ENCODE results near the gene ARF3. TPM values are rescaled to one million over a fixed set of nuclear protein-coding genes. Genes with fewer than 3 reads are reported as not detected.

Gene ARF3
- total RNA-seq, 1 experiment from 2014 or later = 263 TPM

- no peaks in the 10 kb centered on the region for H3K23me2 ChIP-seq (ENCODE audit: insufficient read length, low read depth, low read length, poor library complexity, severe bottlenecking)
- no peak overlapping the region for H4K91ac ChIP-seq (ENCODE audit: insufficient read length, low read depth, low read length)
- TF ChIP-seq CTCF (conservative IDR thresholded peaks at IDR 0.05) = peak; percentile 52; the same call in 2 of the 3 replicates
- H2AK5ac ChIP-seq (ENCODE audit: insufficient read length, low read length) = no peak overlapping the region
- H3K23ac ChIP-seq (ENCODE audit: insufficient read length, low read depth, low read length) = no peak overlapping the region
- no peak overlapping the region for H3K4ac ChIP-seq (ENCODE audit: low read depth, low read length)
- no peak overlapping the region for H3K4me2 ChIP-seq (ENCODE audit: insufficient read depth, insufficient read length, low read length)
- Mint-ChIP-seq H3K4me3 (peak overlapping the region in 1 of 2 experiments; percentile 17; a peak in 1 of 5 replicates), H3K9me3 (no peaks in the 10 kb centered on the region), H3K4me1 (peaks cover 0 to 2% of the 10 kb centered on the region in 2 experiments; a peak in 2 of 4 replicates), H3K27me3 (ENCODE audit: low read depth) (no peaks in the 10 kb centered on the region), H3K36me3 (ENCODE audit: insufficient read depth in 1 of 3, low read depth in 3 of 3) (peaks cover 35 to 91% (median 78%) of the 10 kb centered on the region in 3 experiments), H3K27ac (peak overlapping the region in 1 of 3 experiments; percentile 37; a peak in 3 of 7 replicates)
- DNase-seq = peak; percentile 53
- H3K18ac ChIP-seq (ENCODE audit: insufficient read length, low read depth, low read length) = no peak overlapping the region
- no peak overlapping the region for H2BK20ac ChIP-seq (ENCODE audit: low read depth, low read length, poor library complexity, severe bottlenecking)
- H4K5ac ChIP-seq (ENCODE audit: insufficient read length, low read depth, low read length) = no peak overlapping the region
- no peaks in the 10 kb centered on the region for H3K27me3 ChIP-seq (ENCODE audit: insufficient read depth, low read length)
- H3K4me1 ChIP-seq (ENCODE audit: insufficient read depth, low read length) = no peaks in the 10 kb centered on the region
- no peak overlapping the region for H3T11ph ChIP-seq (ENCODE audit: low read length)
- H3K79me2 ChIP-seq (ENCODE audit: insufficient read depth, low read length) = peaks cover 8% of the 10 kb centered on the region; the same call in 1 of the 2 replicates
- H3K14ac ChIP-seq (ENCODE audit: insufficient read depth, low read length) = no peak overlapping the region
- H2BK5ac ChIP-seq (ENCODE audit: insufficient read length, low read length) = no peak overlapping the region
- no peaks in the 10 kb centered on the region for H4K20me1 ChIP-seq (ENCODE audit: control insufficient read depth, insufficient read depth, insufficient read length)
- H4K8ac ChIP-seq (replicated peaks; ENCODE audit: insufficient read length, low read depth, low read length) = no peak overlapping the region
- no peak overlapping the region for H2AFZ ChIP-seq (ENCODE audit: low read length)
- no peak overlapping the region for H3K56ac ChIP-seq (ENCODE audit: insufficient read length, low read depth, low read length)
- H3K27ac ChIP-seq (ENCODE audit: insufficient read length, low read depth, low read length) = no peak overlapping the region
- no peak overlapping the region for H3K9ac ChIP-seq (ENCODE audit: extremely low read depth, insufficient read length, low read length)
- no peak overlapping the region for H2BK120ac ChIP-seq (ENCODE audit: low read depth, low read length, poor library complexity, severe bottlenecking)
- no peak overlapping the region for H2BK15ac ChIP-seq (ENCODE audit: low read depth, low read length)
- no CpG with 5 or more reads among the region's 6 CpGs for WGBS (ENCODE audit: extremely low coverage, insufficient read length, low lambda C conversion rate)
- no peaks in the 10 kb centered on the region for H3K9me3 ChIP-seq (ENCODE audit: control insufficient read depth, low read depth, low read length)
- peaks cover 6% of the 10 kb centered on the region for H3K79me1 ChIP-seq (ENCODE audit: insufficient read depth, low read depth, low read length, poor library complexity, severe bottlenecking)
- no peak overlapping the region for H2BK12ac ChIP-seq (ENCODE audit: insufficient read length, low read depth, low read length)
Measured at GRCh38 chr12:48937170-48937569, 20.1 kb downstream of the ARF3 start.
